ENCODE measurements around the gene MYO18A.
"Not testable (repeated sequence)": the region's sequence is repeated elsewhere in the genome, so short reads cannot be mapped to it uniquely, and the experiment has no call there.

Gene MYO18A

GRCh38 chr17:29172589-29172988, 7.6 kb downstream of the MYO18A start:
- H3K18ac ChIP-seq (ENCODE audit: low read length) = no peak overlapping the region
- H2BK5ac ChIP-seq (ENCODE audit: low read length) = no peak overlapping the region
- H3K4me1 ChIP-seq (ENCODE audit: control insufficient read depth in 2 of 2, insufficient read depth in 1 of 2, low read depth in 1 of 2, low read length in 2 of 2) = peaks cover 7 to 15% of the 10 kb centered on the region in 2 donors
- no peak overlapping the region for H3K14ac ChIP-seq (ENCODE audit: low read length)
- H3K9ac ChIP-seq (ENCODE audit: low read depth, low read length, poor library complexity) = no peak overlapping the region
- peaks cover 2 to 3% of the 10 kb centered on the region in 2 donors for H3K36me3 ChIP-seq (replicated peaks in 1 of 2; ENCODE audit: control insufficient read depth in 2 of 2, insufficient read depth in 2 of 2, low read length in 2 of 2)
- H3K23ac ChIP-seq (ENCODE audit: low read depth, low read length, poor library complexity) = no peak overlapping the region
- H3K4ac ChIP-seq (ENCODE audit: low read length) = no peak overlapping the region
- no peak overlapping the region for H3K4me3 ChIP-seq (ENCODE audit: low read length in 2 of 2)
- no peak overlapping the region for H2AK5ac ChIP-seq (ENCODE audit: low read depth, low read length)
- no peak overlapping the region for H2BK12ac ChIP-seq (ENCODE audit: low read length)
- H3K9me3 ChIP-seq (replicated peaks in 1 of 2; ENCODE audit: control insufficient read depth in 2 of 2, insufficient read depth in 1 of 2, low read depth in 1 of 2, low read length in 2 of 2) = no peaks in the 10 kb centered on the region
- peaks cover 7% of the 10 kb centered on the region for H3K79me1 ChIP-seq (ENCODE audit: low read depth, low read length)
- H2BK15ac ChIP-seq (ENCODE audit: low read length) = no peak overlapping the region
- H3K4me2 ChIP-seq (ENCODE audit: insufficient read depth, low read length, poor library complexity, severe bottlenecking) = no peak overlapping the region
- no peak overlapping the region for H3K27ac ChIP-seq (replicated peaks; ENCODE audit: low read length)
- H4K8ac ChIP-seq (ENCODE audit: low read depth, low read length) = no peak overlapping the region
- DNase-seq (ENCODE audit: low spot score) = no peak
- no peak overlapping the region for H2AFZ ChIP-seq (ENCODE audit: low read length)
- peaks cover 0 to 2% (median 0%) of the 10 kb centered on the region in 3 experiments for H3K27me3 ChIP-seq (ENCODE audit: control insufficient read depth in 3 of 3, insufficient read depth in 3 of 3, low read depth in 1 of 3, low read length in 3 of 3)
- H4K91ac ChIP-seq (ENCODE audit: low read depth, low read length, poor library complexity) = no peak overlapping the region
- WGBS, 2 donors (ENCODE audit: extremely low coverage in 2 of 2, insufficient read length in 2 of 2, insufficient replicate concordance in 1 of 2) = no CpG with 5 or more reads among the region's 1 CpG
- H2BK120ac ChIP-seq (ENCODE audit: low read depth, low read length) = no peak overlapping the region

GRCh38 chr17:29170682-29171081, 9.5 kb downstream of the MYO18A start:
- no peak overlapping the region for H3K4me3 ChIP-seq (ENCODE audit: low read length in 2 of 2)
- no peak overlapping the region for H3K18ac ChIP-seq (ENCODE audit: low read length)
- no peaks in the 10 kb centered on the region for H3K4me1 ChIP-seq (ENCODE audit: control insufficient read depth in 2 of 2, insufficient read depth in 1 of 2, low read depth in 1 of 2, low read length in 2 of 2)
- H3K27ac ChIP-seq (replicated peaks; ENCODE audit: low read length) = no peak overlapping the region
- no peak overlapping the region for H3K4me2 ChIP-seq (ENCODE audit: insufficient read depth, low read length, poor library complexity, severe bottlenecking)
- H3K36me3 ChIP-seq (replicated peaks in 1 of 2; ENCODE audit: control insufficient read depth in 2 of 2, insufficient read depth in 2 of 2, low read length in 2 of 2) = peaks cover 11 to 15% of the 10 kb centered on the region in 2 donors
- no peak overlapping the region for H3K23ac ChIP-seq (ENCODE audit: low read depth, low read length, poor library complexity)
- no peaks in the 10 kb centered on the region for H3K9me3 ChIP-seq (replicated peaks in 1 of 2; ENCODE audit: control insufficient read depth in 2 of 2, insufficient read depth in 1 of 2, low read depth in 1 of 2, low read length in 2 of 2)
- H2BK120ac ChIP-seq (ENCODE audit: low read depth, low read length) = no peak overlapping the region
- H2BK5ac ChIP-seq (ENCODE audit: low read length) = no peak overlapping the region
- peaks cover 2% of the 10 kb centered on the region for H3K79me1 ChIP-seq (ENCODE audit: low read depth, low read length)
- H3K9ac ChIP-seq (ENCODE audit: low read depth, low read length, poor library complexity) = no peak overlapping the region
- H2AFZ ChIP-seq (ENCODE audit: low read length) = no peak overlapping the region
- H3K4ac ChIP-seq (ENCODE audit: low read length) = no peak overlapping the region
- no peak overlapping the region for H3K14ac ChIP-seq (ENCODE audit: low read length)
- no CpG with 5 or more reads among the region's 3 CpGs for WGBS, 2 donors (ENCODE audit: extremely low coverage in 2 of 2, insufficient read length in 2 of 2, insufficient replicate concordance in 1 of 2)
- no peaks in the 10 kb centered on the region for H3K27me3 ChIP-seq (ENCODE audit: control insufficient read depth in 3 of 3, insufficient read depth in 3 of 3, low read depth in 1 of 3, low read length in 3 of 3)
- H2AK5ac ChIP-seq (ENCODE audit: low read depth, low read length) = no peak overlapping the region
- no peak overlapping the region for H2BK12ac ChIP-seq (ENCODE audit: low read length)
- H4K8ac ChIP-seq (ENCODE audit: low read depth, low read length) = no peak overlapping the region
- H4K91ac ChIP-seq (ENCODE audit: low read depth, low read length, poor library complexity) = no peak overlapping the region
- H2BK15ac ChIP-seq (ENCODE audit: low read length) = no peak overlapping the region
- no peak for DNase-seq (ENCODE audit: low spot score)

- no peak for DNase-seq (ENCODE audit: low spot score)
- H2BK5ac ChIP-seq (ENCODE audit: low read length) = no peak overlapping the region
- no peak overlapping the region for H3K4ac ChIP-seq (ENCODE audit: low read length)
- no peak overlapping the region for H2AK5ac ChIP-seq (ENCODE audit: low read depth, low read length)
- no peaks in the 10 kb centered on the region for H3K9me3 ChIP-seq (replicated peaks in 1 of 2; ENCODE audit: control insufficient read depth in 2 of 2, insufficient read depth in 1 of 2, low read depth in 1 of 2, low read length in 2 of 2)
- H3K27ac ChIP-seq (replicated peaks; ENCODE audit: low read length) = no peak overlapping the region
- no peak overlapping the region for H3K9ac ChIP-seq (ENCODE audit: low read depth, low read length, poor library complexity)
- H3K14ac ChIP-seq (ENCODE audit: low read length) = no peak overlapping the region
- peak overlapping the region; percentile 6 for H3K18ac ChIP-seq (ENCODE audit: low read length)
- H2BK12ac ChIP-seq (ENCODE audit: low read length) = no peak overlapping the region
- no peak overlapping the region for H4K91ac ChIP-seq (ENCODE audit: low read depth, low read length, poor library complexity)
- no peak overlapping the region for H3K4me2 ChIP-seq (ENCODE audit: insufficient read depth, low read length, poor library complexity, severe bottlenecking)
- H3K4me1 ChIP-seq (ENCODE audit: control insufficient read depth in 2 of 2, insufficient read depth in 1 of 2, low read depth in 1 of 2, low read length in 2 of 2) = no peaks in the 10 kb centered on the region
- no CpG with 5 or more reads among the region's 9 CpGs for WGBS, 2 donors (ENCODE audit: extremely low coverage in 2 of 2, insufficient read length in 2 of 2, insufficient replicate concordance in 1 of 2)
- no peak overlapping the region for H4K8ac ChIP-seq (ENCODE audit: low read depth, low read length)
- peaks cover 2% of the 10 kb centered on the region for H3K79me1 ChIP-seq (ENCODE audit: low read depth, low read length)
- H2AFZ ChIP-seq (ENCODE audit: low read length) = no peak overlapping the region
- no peaks in the 10 kb centered on the region for H3K27me3 ChIP-seq (ENCODE audit: control insufficient read depth in 3 of 3, insufficient read depth in 3 of 3, low read depth in 1 of 3, low read length in 3 of 3)
- H2BK120ac ChIP-seq (ENCODE audit: low read depth, low read length) = no peak overlapping the region
- H3K4me3 ChIP-seq (ENCODE audit: low read length in 2 of 2) = peak overlapping the region in 1 of 2 donors; percentile 31
- H2BK15ac ChIP-seq (ENCODE audit: low read length) = no peak overlapping the region
- H3K36me3 ChIP-seq (replicated peaks in 1 of 2; ENCODE audit: control insufficient read depth in 2 of 2, insufficient read depth in 2 of 2, low read length in 2 of 2) = peaks cover 14 to 22% of the 10 kb centered on the region in 2 donors
- no peak overlapping the region for H3K23ac ChIP-seq (ENCODE audit: low read depth, low read length, poor library complexity)
Measured at GRCh38 chr17:29169806-29170591, 10.2 kb downstream of the MYO18A start.

GRCh38 chr17:29168759-29169126, 11.5 kb downstream of the MYO18A start:
- not testable (repeated sequence) for DNase-seq (ENCODE audit: low spot score); H2BK120ac ChIP-seq (ENCODE audit: low read depth, low read length); H3K14ac ChIP-seq (ENCODE audit: low read length); H3K9ac ChIP-seq (ENCODE audit: low read depth, low read length, poor library complexity); H3K27me3 ChIP-seq (ENCODE audit: control insufficient read depth in 3 of 3, insufficient read depth in 3 of 3, low read depth in 1 of 3, low read length in 3 of 3); H2AFZ ChIP-seq (ENCODE audit: low read length); H3K4me2 ChIP-seq (ENCODE audit: insufficient read depth, low read length, poor library complexity, severe bottlenecking); H3K79me1 ChIP-seq (ENCODE audit: low read depth, low read length); H4K91ac ChIP-seq (ENCODE audit: low read depth, low read length, poor library complexity); H4K8ac ChIP-seq (ENCODE audit: low read depth, low read length); H2BK5ac ChIP-seq (ENCODE audit: low read length); H3K4me1 ChIP-seq (ENCODE audit: control insufficient read depth in 2 of 2, insufficient read depth in 1 of 2, low read depth in 1 of 2, low read length in 2 of 2); H2BK15ac ChIP-seq (ENCODE audit: low read length); H2AK5ac ChIP-seq (ENCODE audit: low read depth, low read length); H3K4ac ChIP-seq (ENCODE audit: low read length); H3K4me3 ChIP-seq (ENCODE audit: low read length in 2 of 2); H3K23ac ChIP-seq (ENCODE audit: low read depth, low read length, poor library complexity); H3K9me3 ChIP-seq (replicated peaks in 1 of 2; ENCODE audit: control insufficient read depth in 2 of 2, insufficient read depth in 1 of 2, low read depth in 1 of 2, low read length in 2 of 2); H3K27ac ChIP-seq (replicated peaks; ENCODE audit: low read length); H3K18ac ChIP-seq (ENCODE audit: low read length); H2BK12ac ChIP-seq (ENCODE audit: low read length)
- H3K36me3 ChIP-seq (replicated peaks in 1 of 2; ENCODE audit: control insufficient read depth in 2 of 2, insufficient read depth in 2 of 2, low read length in 2 of 2) = peaks cover 14 to 32% of the 10 kb centered on the region in 2 donors
- WGBS, 2 donors (ENCODE audit: extremely low coverage in 2 of 2, insufficient read length in 2 of 2, insufficient replicate concordance in 1 of 2) = no CpG with 5 or more reads among the region's 8 CpGs

Measured in neuronal stem cell (in vitro differentiated cells).